ENCODE measurements around the gene INKA2.
A peak's percentile ranks its signal among the peaks of the same experiment; 100 is the strongest.
"Not testable (repeated sequence)": the region's sequence is repeated elsewhere in the genome, so short reads cannot be mapped to it uniquely, and the experiment has no call there.

Gene INKA2

DNA sequence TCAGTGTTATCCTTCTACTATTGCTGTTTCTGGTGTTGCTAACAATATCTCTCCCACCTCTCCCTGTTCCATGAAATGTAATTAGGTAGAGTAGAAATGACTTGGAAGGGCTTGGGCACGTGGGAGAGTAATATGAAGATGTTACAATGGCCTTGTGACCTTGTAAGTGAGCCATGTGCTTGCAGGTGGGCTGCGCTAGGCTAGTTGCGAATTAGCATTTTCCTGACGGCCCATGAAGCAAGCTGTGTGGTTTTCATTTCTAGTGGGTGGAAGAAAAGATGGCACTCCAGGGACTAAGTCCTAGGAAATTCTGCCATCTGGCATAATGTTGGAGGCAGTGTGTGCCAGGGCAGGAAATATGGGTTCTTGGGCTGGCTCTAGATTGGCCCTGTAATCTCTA lies 8.8 kb upstream of the INKA2 start:
- DNase-seq = no peak

DNA sequence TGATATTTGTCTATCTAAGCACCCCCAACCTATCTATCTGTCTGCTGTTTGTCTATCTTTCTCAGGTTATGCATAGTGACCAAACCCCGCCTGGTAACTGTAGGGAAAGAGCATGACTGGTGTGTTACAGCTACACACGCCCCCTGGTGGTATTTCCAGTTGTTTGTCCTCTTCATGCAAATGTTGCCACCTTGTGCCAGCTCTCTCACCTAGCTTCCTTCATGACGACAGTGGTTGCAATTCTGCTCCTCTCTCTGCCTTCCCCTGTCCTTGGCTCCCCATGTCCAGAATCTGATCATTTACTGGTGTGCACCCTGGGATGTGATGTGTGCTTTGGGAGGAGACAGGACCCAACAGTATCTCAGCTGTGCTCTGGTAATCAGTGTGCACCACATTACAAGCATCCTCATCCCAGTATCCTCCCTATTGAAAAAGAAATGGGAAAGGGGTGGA lies 8.1 kb upstream of the INKA2 start:
- DNase-seq = peak; percentile 68 to 74

DNA sequence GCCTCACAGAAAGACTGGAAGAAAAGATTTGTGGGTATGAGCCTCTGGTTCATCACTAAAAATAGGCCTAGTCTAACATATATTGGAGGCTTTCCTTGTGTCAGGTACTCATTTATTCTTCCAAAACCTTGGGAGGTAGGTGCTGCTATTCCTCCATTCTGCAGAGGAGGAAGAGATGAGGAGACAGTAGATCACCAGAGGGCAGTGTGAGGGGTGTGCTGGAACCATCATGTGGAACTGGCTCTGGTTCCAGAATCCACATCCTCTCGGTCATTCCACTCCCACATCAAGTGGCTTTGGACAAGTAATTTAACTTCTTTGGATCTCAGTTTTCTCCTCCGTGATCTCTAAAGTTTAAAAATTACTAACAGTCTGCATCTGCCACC lies 7.4 kb upstream of the INKA2 start:
- no peak for DNase-seq

GRCh38 chr1:111745675-111746613 lies 6.7 kb upstream of the INKA2 start:
- no peak for DNase-seq

DNA sequence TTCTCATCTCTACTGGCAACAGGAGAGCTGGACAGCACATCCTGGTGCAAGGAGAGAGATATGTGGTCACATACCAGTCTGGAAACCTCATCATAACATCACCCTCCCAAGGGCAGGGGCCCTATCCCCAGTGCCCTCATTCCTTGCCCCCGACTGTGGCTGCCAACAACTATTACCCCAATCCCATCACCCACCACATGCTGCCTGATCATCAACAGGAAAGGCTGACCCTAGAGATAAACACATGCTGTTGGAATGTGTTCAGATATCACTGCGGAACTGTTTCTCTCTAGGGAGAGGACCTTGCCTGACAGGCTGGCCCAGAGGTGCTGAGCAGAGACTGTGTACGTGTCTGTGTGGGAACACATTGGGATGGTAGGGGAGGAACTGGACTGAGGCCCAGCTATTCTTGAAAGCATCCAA lies 4.5 kb upstream of the INKA2 start:
- DNase-seq = no peak

GRCh38 chr1:111742938-111743549 lies 3.8 kb upstream of the INKA2 start:
- no peak for DNase-seq

- DNase-seq = not testable (repeated sequence)
These were observed 3.1 kb upstream of the INKA2 start for GRCh38 chr1:111742292-111742691.

DNA sequence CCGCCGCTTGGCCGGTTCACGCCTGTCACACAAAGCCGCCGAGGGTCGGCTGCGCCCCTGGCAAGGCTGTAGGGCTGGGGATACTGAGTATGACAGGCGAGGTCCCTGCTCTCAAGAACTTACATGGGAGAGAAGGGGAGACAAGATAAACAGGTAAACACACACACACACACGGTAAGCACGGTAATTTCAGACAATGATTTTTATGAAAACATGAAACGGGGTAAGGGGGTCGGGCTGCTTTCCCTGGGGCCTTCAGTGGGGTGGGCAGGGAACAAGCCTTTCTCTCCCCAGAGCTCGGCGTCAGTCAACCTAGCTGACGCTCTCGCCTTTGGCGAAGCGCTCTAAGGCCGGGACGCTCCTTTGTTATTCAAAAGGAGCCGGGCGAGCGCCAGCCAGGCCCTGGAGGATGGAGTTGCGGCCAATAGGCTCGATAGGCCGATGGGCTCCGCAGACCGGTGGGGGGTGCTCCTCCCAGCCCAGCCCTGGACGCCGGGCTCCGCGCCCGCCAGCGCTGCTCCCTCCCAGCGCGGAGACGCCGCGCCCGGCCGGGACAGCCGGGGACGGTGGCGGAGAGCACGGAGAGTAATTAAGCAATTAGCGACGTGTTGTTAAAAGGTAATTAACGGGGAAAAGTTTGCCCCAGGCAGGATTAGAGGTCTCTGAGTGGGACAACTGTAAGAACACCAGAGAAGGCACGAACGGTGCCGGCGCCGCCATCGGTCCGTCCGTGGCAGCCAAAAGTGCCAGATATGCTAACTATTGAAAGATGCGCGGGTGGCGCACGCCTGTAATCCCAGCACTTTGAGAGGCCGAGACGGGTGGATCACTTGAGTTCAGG lies 950 bp upstream of the INKA2 start:
- DNase-seq = no peak

DNA sequence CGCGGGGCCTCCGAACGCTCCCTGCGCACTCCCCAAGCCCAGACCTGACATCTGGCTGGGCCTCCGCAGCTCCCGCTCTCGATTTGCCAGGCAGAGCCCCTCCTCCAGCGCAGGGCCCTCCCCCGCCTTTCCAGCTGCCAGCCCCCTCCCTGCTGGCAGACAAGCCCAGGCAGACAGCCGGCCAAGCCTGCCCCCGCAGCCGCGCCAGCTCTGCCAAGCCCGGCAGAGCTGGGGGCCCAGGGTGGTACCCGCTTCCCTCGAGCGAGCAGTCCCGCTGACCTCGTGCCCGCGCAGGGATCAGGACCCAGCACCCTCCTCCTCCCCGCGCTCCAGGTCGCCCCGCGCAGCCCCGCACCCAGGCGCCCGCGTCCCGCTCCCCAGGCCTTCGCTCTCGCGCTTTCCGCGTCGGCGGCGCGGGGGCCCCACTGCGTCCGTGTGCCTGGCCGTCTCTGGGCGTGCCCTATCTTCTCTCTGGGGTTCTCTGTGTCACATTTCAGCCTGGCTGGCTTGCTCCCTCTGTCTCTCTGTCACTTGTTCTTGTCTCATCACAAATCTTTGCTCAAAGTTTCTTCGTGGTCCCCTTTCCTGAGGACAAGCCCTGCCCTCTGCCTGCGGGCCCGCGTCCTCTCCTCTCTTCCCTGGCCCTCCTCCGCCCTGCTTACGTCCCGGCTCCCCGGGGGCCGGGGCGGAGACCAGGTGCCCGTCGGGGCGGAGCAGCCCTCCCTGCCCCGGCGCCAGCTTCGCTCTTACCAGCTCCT lies 580 bp downstream of the INKA2 start:
- DNase-seq = peak; percentile 38 to 51

GRCh38 chr1:111738133-111738435 lies 1.1 kb downstream of the INKA2 start:
- peak in 1 of 2 donors; percentile 58 for DNase-seq

DNA sequence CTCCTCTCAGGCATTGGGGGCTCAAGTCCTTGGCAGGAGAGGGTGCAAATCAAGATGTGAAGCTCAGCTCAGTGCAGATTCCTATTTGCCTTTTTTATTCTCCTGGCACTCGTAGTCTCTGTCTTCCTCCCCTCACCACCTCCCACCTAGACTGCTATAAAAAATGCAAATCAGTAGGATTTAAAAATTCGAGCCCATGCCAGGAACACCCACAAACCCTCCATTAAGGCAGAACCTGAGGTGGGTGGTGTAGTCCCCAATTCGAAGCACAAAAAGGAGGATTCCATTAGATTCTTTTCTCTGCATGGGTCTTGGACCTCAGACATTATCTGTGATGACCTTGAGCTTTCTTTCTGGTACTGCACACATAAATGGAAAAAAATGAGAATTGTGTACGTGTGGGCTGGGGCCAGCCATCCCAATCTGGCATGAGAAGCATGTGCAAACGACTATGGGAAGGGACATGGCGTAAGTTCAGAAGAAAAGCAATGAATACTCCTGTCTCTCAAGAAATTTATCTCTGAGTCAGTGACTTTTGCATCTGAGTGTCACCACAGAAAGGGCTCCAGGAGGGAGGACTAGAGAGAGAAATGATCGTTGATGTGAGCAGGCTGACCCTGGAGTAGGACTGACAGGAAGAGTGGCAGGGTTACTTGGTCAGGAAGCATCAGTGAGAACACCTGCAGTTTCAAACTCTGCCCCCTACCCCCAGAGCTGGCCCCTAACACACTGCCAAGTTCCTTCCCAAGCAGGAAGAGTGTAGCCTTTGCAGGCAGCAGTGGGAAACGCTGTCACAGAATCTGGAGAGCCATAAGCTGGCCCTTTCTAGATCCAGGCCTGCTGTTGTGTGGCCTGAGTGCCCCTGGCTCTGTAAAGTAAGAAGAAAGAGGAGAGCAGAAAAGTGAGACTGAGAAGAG lies 1.7 kb downstream of the INKA2 start:
- DNase-seq = no peak

DNA sequence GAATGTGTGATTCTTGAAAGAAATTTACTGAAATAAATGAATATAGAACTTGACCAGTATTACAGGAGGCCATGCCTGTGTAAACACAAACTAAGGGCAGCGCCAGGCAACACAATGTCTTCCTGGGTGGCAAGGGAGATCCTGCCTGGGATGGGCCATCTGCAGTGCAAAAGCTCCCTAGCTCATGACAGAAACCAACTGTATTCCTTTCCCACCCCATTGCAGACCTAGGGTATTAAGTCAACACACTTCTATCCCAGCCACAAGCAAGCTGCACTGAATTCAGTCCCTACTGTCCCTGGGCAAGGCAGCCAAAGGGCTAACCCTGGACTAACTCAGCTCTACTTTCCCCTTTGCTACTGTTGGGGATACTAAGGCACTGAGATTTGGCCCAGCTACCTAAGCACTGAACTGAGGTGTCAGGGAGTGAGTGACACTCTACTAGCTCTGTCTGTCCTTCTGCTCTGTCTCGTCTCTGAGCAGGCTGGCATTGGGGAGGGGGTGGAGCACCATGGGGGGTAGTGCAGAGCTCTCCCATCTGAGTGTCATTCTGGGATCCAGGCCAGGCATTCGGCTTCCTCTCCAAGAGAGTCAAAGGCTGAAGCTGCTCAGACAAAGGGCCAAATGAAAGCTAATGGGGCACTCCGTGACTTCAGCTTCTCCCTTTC lies 2.5 kb downstream of the INKA2 start:
- DNase-seq = no peak

DNA sequence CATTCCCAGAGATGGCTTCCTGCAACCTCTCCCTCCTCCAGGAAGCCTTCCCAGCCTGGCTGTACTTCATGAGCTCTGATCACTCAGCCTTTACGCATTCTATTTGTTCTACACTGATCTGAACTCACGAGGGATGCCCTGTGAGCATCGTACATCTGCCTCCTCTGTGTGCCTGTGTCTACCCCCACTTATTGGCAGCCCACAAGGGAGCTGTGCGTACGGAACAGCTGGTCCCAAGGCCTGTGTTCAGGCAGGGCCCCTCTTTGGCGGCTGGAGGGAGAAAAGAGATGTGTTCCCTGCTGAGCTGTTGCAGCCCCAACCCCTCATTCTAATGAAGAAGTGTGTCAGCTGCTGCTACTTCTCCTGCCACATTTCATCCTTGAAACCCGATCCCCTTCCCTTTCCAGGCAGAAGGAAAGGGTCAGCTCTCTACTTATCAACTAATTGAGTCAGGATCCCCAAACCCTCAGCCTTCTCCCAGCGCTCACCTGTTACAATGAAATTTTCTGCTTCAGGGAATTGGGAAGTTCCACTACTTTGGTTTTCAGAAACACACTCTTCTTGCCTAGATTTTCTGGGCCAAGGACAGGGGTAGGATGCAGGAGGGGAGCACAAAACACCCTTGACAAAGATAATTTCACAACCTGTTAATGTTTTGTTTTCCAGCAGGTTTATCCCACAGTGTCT lies 3.2 kb downstream of the INKA2 start:
- no peak for DNase-seq

GRCh38 chr1:111735321-111735720 lies 3.9 kb downstream of the INKA2 start:
- no peak for DNase-seq

GRCh38 chr1:111734856-111735255 lies 4.3 kb downstream of the INKA2 start:
- no peak for DNase-seq

DNA sequence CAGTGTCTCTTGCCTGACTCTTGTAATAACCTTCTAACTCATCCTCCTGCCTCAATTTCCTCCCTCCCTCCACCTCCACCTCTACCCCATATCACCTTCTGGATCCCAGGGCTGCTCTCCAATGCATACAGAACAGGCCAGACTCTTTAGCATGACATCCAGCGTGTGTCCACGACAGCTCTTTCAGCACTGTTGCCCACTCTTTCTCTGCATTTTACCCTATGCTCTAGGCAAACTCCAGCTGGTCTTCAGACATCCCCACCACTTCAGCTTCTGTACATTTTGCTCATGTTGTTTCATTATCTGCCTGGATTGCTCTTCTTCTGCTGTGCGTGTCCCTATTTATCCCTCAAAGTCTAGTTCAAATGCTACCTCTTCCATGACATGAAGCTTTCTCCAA lies 4.8 kb downstream of the INKA2 start:
- no peak for DNase-seq

DNA sequence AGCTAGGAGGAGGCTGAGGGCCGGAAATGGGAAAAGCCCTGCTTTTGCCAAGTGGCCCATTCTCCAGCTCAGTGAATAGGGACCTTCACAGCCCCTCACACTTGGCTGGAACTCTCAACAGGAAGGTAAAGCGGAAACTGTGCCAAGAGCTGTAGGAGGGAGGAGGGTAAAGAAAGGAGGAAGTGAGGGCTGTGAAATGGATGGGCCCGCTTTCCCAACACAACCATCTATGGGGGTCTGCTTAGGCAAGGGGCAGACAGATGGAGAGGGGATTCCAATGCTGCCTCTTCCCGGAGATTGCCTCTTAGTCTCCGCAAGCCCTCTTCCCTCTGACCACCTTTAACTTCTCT lies 5.2 kb downstream of the INKA2 start:
- DNase-seq = peak in 1 of 2 donors; percentile 22

GRCh38 chr1:111733183-111733991 lies 5.8 kb downstream of the INKA2 start:
- peak; percentile 24 to 77 for DNase-seq

DNA sequence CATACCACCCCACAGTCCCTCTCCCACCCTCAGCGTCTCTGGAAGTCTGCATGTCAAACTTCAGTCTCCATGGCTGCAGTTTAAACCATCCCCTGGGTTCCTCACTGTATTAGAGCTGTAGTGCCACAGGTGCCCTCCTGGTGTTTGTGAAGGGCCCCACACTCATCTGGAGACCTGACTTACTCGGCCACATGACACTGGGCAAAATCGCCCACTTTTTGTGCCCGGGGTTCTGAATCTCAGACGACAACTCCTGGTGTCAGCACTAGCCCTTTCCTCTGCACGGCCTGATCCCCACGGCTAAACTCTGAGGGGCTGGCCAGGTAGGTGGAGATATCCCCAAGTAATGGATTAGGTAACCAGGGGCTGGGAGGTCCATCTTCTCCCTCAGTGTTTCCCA lies 6.5 kb downstream of the INKA2 start:
- no peak for DNase-seq

DNA sequence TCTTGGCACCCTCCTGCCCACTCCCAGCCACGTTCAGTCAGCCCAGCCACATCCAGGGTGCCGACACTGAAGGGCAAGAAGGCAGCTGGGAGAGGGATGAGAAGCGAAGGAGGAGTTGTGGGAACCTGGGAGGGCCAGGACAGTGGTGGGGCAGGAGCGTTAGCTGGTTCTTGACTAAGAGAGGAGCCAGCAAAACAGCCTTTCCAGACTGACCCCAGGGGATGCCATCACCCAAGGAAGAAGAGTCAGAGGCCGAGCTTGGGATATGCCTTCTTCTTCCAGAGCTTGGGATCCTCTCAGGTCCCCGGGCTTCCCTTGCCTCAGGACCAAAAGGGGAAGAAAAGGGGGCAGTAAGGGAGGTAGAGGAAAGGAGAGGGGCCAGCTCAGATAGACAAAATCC lies 7.2 kb downstream of the INKA2 start:
- DNase-seq = no peak

Data from CD4-positive, alpha-beta T cell treated with Interleukin-1 beta for 1 hour (primary cell).